Mucosa of descending colon (tissue), 3 donors: ENCODE data around the gene MISP. TPM values are rescaled to one million over a fixed set of nuclear protein-coding genes. Genes with fewer than 3 reads are reported as not detected.
A peak's percentile ranks its signal among the peaks of the same experiment; 100 is the strongest.

Source experiments
- ATAC-seq: fragments of 200-7000 bp; cut with Tn5 transposase; one replicate; pipeline ENCODE4 v1.9.1; 2020; ENCODE audit warnings: mild to moderate bottlenecking, moderate library complexity
- DNase-seq, 3 donors: peaks; one replicate each; pipeline ENCODE4 v3.0.0-alpha.2; 2020
- H3K36me3 ChIP-seq: fragments of 200-600 bp; one replicate; pipeline ENCODE4 v1.8.0; 2021; ENCODE audit warnings: low read depth, mild to moderate bottlenecking
- H3K4me1 ChIP-seq: fragments of 200-600 bp; one replicate; pipeline ENCODE4 v1.8.0; 2021; ENCODE audit warnings: low read depth, mild to moderate bottlenecking
- H3K4me3 ChIP-seq: fragments of 200-600 bp; one replicate; pipeline ENCODE4 v1.8.0; 2021; ENCODE audit warnings: mild to moderate bottlenecking
- H3K9me3 ChIP-seq: fragments of 200-600 bp; one replicate; pipeline ENCODE4 v1.8.0; 2021; ENCODE audit warnings: mild to moderate bottlenecking
- intact Hi-C, 2 donors: fragments of 100-400 bp; cut with DNase I in 1 of 2; cut with micrococcal nuclease in 1 of 2; formaldehyde crosslinking; loops; one replicate each; pipeline versions ENCODE4 v1.11.0 to v1.11.1; 2022; cut with DNase I, micrococcal nuclease
- total RNA-seq, 3 donors: library from RNA; stranded (reverse); fragmentation: NEBNext Ultra II Directional in 2 of 3; extraction: Animal tissue kit (Norgen Biotek cat#: 25700) in 2 of 3; gene quantifications; one replicate each; pipeline versions ENCODE4 v1.2.1 to v1.2.4, GENCODE V29; 2021 to 2023
- TF ChIP-seq, protein P1 (sequence below): fragments of 200-600 bp; IDR thresholded peaks from one replicate; pipeline ENCODE4 v1.8.0; 2022; ENCODE audit warnings: antibody characterized with exemption, mild to moderate bottlenecking
- donor health status: DM: no; HTN: no; CAD: no; lungs with moderate emphysema.
- donor health status: DM: no; HTN: no; CAD: no.
- donor health status: DM: no; HTN: yes; CAD: no.

MISP gene
- total RNA-seq, 3 donors from 2014 or later, result 184 to 443 (median 361) TPM

GRCh38 chr19:708154-709143 is 42.5 kb upstream of the MISP start, which contains the start of gene PALM:
Gene PALM, plus strand, starts transcription at chr19:708935. Its CDS starts 212 bp downstream, at chr19:709147.
- intact Hi-C loops, result no loop called here
- Histone ChIP-seq H3K36me3 (no peaks in the 10 kb centered on the region), H3K4me3 (peak within 1 kb of the TSS; percentile 14), H3K4me1 (peaks cover 4% of the 10 kb centered on the region), H3K9me3 (no peaks in the 10 kb centered on the region)
- no peak for ATAC-seq
- DNase-seq, result no peak
- TF ChIP-seq, protein P1, sequence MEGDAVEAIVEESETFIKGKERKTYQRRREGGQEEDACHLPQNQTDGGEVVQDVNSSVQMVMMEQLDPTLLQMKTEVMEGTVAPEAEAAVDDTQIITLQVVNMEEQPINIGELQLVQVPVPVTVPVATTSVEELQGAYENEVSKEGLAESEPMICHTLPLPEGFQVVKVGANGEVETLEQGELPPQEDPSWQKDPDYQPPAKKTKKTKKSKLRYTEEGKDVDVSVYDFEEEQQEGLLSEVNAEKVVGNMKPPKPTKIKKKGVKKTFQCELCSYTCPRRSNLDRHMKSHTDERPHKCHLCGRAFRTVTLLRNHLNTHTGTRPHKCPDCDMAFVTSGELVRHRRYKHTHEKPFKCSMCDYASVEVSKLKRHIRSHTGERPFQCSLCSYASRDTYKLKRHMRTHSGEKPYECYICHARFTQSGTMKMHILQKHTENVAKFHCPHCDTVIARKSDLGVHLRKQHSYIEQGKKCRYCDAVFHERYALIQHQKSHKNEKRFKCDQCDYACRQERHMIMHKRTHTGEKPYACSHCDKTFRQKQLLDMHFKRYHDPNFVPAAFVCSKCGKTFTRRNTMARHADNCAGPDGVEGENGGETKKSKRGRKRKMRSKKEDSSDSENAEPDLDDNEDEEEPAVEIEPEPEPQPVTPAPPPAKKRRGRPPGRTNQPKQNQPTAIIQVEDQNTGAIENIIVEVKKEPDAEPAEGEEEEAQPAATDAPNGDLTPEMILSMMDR, result no peak

GRCh38 chr19:709196-709964 is 41.5 kb upstream of the MISP start:
- ATAC-seq (no peak), DNase-seq (no peak)
- TF ChIP-seq, protein P1, result no peak
- Histone ChIP-seq H3K36me3 (no peaks in the 10 kb centered on the region), H3K4me1 (peaks cover 4% of the 10 kb centered on the region), H3K9me3 (no peaks in the 10 kb centered on the region), H3K4me3 (peak overlapping the region; percentile 14)
- intact Hi-C loops, result no loop called here

GRCh38 chr19:709965-710571 is 40.8 kb upstream of the MISP start:
- H3K36me3 ChIP-seq, result no peaks in the 10 kb centered on the region
- no peak for DNase-seq
- peak; percentile 16 for ATAC-seq
- H3K9me3 ChIP-seq, result no peaks in the 10 kb centered on the region
- peaks cover 4% of the 10 kb centered on the region for H3K4me1 ChIP-seq
- intact Hi-C loops, result no loop called here
- TF ChIP-seq, protein P1, result no peak
- H3K4me3 ChIP-seq, result no peak overlapping the region

- H3K36me3 ChIP-seq, result no peaks in the 10 kb centered on the region
- peaks cover 4% of the 10 kb centered on the region for H3K9me3 ChIP-seq
- DNase-seq, result no peak
- no peak for ATAC-seq
- intact Hi-C loops, result no loop called here
- TF ChIP-seq, protein P1, result no peak
- H3K4me1 ChIP-seq, result peaks cover 4% of the 10 kb centered on the region
- no peak overlapping the region for H3K4me3 ChIP-seq
Observed at GRCh38 chr19:710767-711166, 40.1 kb upstream of the MISP start.

GRCh38 chr19:711254-711653 is 39.7 kb upstream of the MISP start:
- peaks cover 4% of the 10 kb centered on the region for H3K4me1 ChIP-seq
- TF ChIP-seq, protein P1, result no peak
- ATAC-seq, result no peak
- peaks cover 4% of the 10 kb centered on the region for H3K9me3 ChIP-seq
- no peak for DNase-seq
- H3K36me3 ChIP-seq, result no peaks in the 10 kb centered on the region
- intact Hi-C loops, result no loop called here
- H3K4me3 ChIP-seq, result no peak overlapping the region
